Ishikawa (cell line): ENCODE data around the gene ZNF473.
A peak's percentile ranks its signal among the peaks of the same experiment; 100 is the strongest.

Experiments used
- CEBPB ChIP-seq: IDR thresholded peaks from 2 replicates; pipeline ENCODE4 v1.6.1; 2012
- CREB1 ChIP-seq: IDR thresholded peaks from 2 replicates; pipeline ENCODE4 v1.6.1; 2012; ENCODE audit warnings: low read depth
- EGR1 ChIP-seq: IDR thresholded peaks from 2 replicates; pipeline ENCODE4 v1.6.1; 2012
- EP300 ChIP-seq: IDR thresholded peaks from 2 replicates; pipeline ENCODE4 v1.6.1; 2012; ENCODE audit warnings: borderline replicate concordance
- FOXM1 ChIP-seq: IDR thresholded peaks from 2 replicates; pipeline ENCODE4 v1.6.1; 2012; ENCODE audit warnings: low read depth, borderline replicate concordance
- NFIC ChIP-seq: IDR thresholded peaks from 2 replicates; pipeline ENCODE4 v1.6.1; 2012
- TAF1 ChIP-seq: IDR thresholded peaks from 2 replicates; pipeline ENCODE4 v1.6.1; 2012; ENCODE audit warnings: low read depth, mild to moderate bottlenecking
- TCF12 ChIP-seq: IDR thresholded peaks from 2 replicates; pipeline ENCODE4 v1.6.1; 2012; ENCODE audit warnings: low read depth
- TEAD4 ChIP-seq: IDR thresholded peaks from 2 replicates; pipeline ENCODE4 v1.6.1; 2012
- YY1 ChIP-seq: IDR thresholded peaks from 2 replicates; pipeline ENCODE4 v1.6.1; 2012; ENCODE audit warnings: low read depth
- ZBTB7A ChIP-seq: IDR thresholded peaks from 2 replicates; pipeline ENCODE4 v1.6.1; 2012; ENCODE audit warnings: low read depth
- TF ChIP-seq, protein P1 (sequence below): IDR thresholded peaks from 2 replicates; pipeline ENCODE4 v1.6.1; 2012
- TF ChIP-seq, protein P2 (sequence below): IDR thresholded peaks from 2 replicates; pipeline ENCODE4 v1.6.1; 2012; ENCODE audit warnings: low read depth, mild to moderate bottlenecking
- TF ChIP-seq, protein P3 (sequence below): IDR thresholded peaks from 2 replicates; pipeline ENCODE4 v1.6.1; 2012

Gene ZNF473

DNA sequence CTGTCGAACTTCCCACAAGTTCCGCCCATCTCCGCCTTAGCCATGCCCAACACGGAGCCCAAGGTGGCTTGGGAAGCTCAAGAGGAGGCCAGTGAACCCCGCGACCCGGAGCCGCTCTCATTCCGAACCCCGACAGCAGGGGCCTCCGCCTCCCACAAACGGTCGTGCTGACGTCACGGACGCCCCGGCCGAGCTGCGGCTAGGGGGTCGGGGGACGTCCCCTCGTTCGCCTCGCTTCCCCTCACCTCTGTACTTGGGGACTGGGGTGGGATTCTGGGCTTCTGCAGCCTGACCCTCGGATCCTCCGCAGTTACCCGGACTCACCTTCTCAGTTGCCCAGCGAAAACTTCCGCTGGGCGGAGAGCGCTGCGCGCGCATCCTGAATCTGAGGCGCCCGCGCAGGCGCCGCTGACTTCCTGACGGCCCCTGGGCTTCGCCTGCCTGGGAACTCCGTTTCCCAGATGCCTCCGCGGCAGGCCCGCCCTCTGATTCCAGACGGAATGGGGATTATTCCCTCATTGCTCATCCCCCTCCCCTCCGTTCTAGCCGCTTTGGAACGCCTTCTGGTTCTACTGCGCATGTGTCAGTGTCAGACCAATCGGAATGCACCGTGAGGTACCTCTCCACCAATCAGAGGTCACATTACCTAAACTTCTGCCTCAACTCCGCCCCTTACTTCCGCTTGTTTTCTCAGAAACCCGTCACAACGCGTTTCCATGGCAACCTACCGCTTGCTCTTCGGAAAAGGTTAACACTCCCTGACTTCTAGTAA, 597 bp upstream of the ZNF473 start, which contains the start of gene VRK3:
Gene VRK3, minus strand, starts transcription at position 351 of the 772 bp plus-strand sequence. CDS start 9,210 bp downstream, outside the sequence.
- 0 out of 2 replicates have a peak, but pooled peaks have one; percentile 30 for TF ChIP-seq ZBTB7A
- TF ChIP-seq TAF1, result peak; percentile 63
- TF ChIP-seq, protein P1, sequence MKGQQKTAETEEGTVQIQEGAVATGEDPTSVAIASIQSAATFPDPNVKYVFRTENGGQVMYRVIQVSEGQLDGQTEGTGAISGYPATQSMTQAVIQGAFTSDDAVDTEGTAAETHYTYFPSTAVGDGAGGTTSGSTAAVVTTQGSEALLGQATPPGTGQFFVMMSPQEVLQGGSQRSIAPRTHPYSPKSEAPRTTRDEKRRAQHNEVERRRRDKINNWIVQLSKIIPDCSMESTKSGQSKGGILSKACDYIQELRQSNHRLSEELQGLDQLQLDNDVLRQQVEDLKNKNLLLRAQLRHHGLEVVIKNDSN, result 0 out of 2 replicates have a peak, but pooled peaks have one; percentile 14
- peak; percentile 8; the same call in 1 of the 2 replicates for TF ChIP-seq EP300
- peak; percentile 41; the same call in 1 of the 2 replicates for TF ChIP-seq CREB1
- TF ChIP-seq FOXM1, result no peak
- TF ChIP-seq, protein P2, sequence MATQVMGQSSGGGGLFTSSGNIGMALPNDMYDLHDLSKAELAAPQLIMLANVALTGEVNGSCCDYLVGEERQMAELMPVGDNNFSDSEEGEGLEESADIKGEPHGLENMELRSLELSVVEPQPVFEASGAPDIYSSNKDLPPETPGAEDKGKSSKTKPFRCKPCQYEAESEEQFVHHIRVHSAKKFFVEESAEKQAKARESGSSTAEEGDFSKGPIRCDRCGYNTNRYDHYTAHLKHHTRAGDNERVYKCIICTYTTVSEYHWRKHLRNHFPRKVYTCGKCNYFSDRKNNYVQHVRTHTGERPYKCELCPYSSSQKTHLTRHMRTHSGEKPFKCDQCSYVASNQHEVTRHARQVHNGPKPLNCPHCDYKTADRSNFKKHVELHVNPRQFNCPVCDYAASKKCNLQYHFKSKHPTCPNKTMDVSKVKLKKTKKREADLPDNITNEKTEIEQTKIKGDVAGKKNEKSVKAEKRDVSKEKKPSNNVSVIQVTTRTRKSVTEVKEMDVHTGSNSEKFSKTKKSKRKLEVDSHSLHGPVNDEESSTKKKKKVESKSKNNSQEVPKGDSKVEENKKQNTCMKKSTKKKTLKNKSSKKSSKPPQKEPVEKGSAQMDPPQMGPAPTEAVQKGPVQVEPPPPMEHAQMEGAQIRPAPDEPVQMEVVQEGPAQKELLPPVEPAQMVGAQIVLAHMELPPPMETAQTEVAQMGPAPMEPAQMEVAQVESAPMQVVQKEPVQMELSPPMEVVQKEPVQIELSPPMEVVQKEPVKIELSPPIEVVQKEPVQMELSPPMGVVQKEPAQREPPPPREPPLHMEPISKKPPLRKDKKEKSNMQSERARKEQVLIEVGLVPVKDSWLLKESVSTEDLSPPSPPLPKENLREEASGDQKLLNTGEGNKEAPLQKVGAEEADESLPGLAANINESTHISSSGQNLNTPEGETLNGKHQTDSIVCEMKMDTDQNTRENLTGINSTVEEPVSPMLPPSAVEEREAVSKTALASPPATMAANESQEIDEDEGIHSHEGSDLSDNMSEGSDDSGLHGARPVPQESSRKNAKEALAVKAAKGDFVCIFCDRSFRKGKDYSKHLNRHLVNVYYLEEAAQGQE, result no peak
- TF ChIP-seq, protein P3, sequence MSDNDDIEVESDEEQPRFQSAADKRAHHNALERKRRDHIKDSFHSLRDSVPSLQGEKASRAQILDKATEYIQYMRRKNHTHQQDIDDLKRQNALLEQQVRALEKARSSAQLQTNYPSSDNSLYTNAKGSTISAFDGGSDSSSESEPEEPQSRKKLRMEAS, result 0 out of 2 replicates have a peak, but pooled peaks have one; percentile 31
- peak; percentile 20; the same call in 1 of the 2 replicates for TF ChIP-seq TEAD4

DNA sequence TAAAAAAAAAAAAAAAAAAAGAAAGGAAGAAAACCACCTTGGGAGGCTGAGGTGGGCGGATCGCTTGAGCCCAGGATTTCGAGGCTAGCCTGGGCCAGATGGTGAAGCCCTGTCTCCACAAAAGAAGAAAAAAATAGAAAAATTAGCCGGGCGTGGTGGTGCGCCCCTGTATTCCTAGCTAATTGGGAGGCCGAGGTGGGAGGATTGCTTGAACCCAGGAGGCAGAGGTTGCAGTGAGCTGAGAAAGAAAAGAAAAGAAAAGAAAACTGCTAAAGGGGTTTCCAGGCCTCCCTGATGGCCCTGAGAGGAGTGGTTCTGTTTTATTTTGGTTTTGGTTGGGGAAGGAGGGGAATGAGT, 723 bp downstream of the ZNF473 start:
- no peak for TF ChIP-seq EGR1
- TF ChIP-seq, protein P2, result no peak
- no peak for TF ChIP-seq FOXM1
- TF ChIP-seq EP300, result no peak
- no peak for TF ChIP-seq ZBTB7A
- TF ChIP-seq, protein P1, result no peak
- TF ChIP-seq, protein P3, result no peak
- no peak for TF ChIP-seq TCF12
- TF ChIP-seq TAF1, result no peak
- no peak for TF ChIP-seq CEBPB
- TF ChIP-seq YY1, result no peak

DNA sequence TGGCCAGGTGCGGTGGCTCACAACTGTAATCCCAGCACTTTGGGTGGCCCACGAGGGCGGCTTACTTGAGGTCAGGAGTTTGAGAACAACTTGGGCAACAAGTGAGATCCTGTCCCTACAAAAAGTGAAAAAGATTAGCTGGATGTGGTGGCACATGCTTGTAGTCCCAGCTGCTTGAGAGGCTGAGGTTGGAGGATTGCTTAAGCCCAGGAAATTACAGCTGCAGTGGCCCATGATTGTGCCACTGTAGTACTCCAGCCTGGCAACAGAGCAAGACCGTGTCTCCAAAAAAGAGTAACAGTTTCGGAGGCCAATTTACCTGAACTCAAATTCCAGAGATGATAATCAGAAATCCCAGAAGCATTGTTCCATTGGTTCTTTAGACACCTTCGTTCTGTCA, 4.4 kb downstream of the ZNF473 start:
- TF ChIP-seq EGR1 (no peak), FOXM1 (no peak), YY1 (no peak), CREB1 (no peak), TAF1 (no peak), NFIC (no peak)
- TF ChIP-seq, protein P2, result no peak

DNA sequence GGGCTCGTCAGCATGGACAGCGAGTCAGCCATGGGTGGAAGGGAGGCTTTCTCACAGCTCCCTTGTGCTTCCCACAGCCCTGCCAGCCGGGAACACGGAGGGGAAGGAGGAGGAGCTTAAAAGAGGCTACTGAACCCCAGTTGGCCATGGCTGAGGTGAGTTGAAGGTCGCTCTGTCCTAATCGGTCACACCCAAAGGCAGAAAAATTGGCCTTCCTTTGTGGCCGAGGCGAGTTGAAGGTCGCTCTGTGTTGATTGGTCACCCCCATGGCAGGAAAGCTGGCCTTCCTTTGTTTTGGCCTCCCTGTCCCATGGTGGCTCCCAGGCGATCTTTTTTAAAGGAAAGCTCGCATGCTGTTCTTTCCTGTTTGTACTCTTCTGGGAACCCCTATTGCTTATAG, 5.1 kb downstream of the ZNF473 start:
- no peak for TF ChIP-seq YY1
- no peak for TF ChIP-seq EGR1
- TF ChIP-seq EP300, result no peak
- TF ChIP-seq CREB1, result no peak
- TF ChIP-seq, protein P2, result no peak
- no peak for TF ChIP-seq TAF1
